ENCODE measurements around the gene POC1A. TPM values are rescaled to one million over a fixed set of nuclear protein-coding genes. Genes with fewer than 3 reads are reported as not detected.

The POC1A gene
- total and polyA plus RNA-seq, 9 of the 15 experiments (the other 6 are each of a cell fraction or from before 2014, with no cell fraction given): 7.2 to 17.5 (median 12.1) TPM

DNA sequence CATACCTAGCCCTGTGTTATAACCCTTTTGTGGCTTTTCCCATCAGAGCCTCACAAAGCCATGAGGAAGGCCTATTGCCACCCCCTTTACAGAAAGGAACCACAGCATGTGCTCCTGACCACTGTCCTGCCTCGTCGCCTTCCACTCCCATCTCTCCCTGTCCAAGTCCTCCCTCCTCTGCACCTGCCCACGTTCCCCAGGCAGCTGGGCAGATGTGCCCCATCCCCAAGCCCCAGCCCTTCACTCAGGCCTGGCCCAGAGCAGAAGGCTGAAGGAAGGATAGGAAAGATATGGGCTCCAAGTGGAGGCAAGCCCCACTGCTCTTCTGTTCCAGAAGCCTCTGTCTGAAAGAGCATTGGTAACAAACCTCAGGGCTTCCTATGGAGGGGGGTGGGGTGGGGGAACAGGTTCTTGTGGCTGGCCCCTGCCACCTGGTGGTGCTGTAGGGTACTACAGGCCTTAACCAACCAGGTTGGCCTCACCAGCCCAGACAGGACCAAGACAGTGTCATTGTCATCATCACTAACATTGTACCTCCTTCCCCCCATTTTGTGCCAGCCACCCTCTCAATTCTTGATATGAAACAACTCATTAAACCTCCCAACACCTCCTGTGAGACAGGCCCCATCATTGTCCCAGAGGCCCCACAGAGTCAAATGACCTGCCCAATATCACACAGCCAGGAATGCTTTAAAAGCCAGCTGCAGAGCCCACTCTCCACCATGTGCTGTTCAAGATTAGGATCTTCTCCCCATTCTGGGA is 10.0 kb downstream of the POC1A start:
- Histone ChIP-seq H3K4me3 (no peak overlapping the region), H3K9me1 (ENCODE audit: control insufficient read depth, insufficient read depth, low read length) (no peaks in the 10 kb centered on the region), H3K4me1 (replicated peaks in 1 of 2; ENCODE audit: control insufficient read depth in 2 of 2, insufficient read depth in 2 of 2, low read length in 2 of 2) (no peaks in the 10 kb centered on the region), H3K79me2 (ENCODE audit: control insufficient read depth, insufficient read depth, low read length) (no peaks in the 10 kb centered on the region), H3K9ac (ENCODE audit: insufficient read depth in 1 of 2, low read depth in 2 of 2, low read length in 2 of 2) (no peak overlapping the region), H2AFZ (ENCODE audit: low read depth, low read length) (no peak overlapping the region), H3K36me3 (ENCODE audit: control insufficient read depth, insufficient read depth, low read length) (peaks cover 62% of the 10 kb centered on the region; the same call in 1 of the 3 replicates), H4K20me1 (replicated peaks; ENCODE audit: control insufficient read depth, insufficient read depth, low read length) (no peaks in the 10 kb centered on the region), H3K9me3 (replicated peaks; ENCODE audit: control insufficient read depth, insufficient read depth, low read depth, low read length) (no peaks in the 10 kb centered on the region), H3K27ac (ENCODE audit: extremely low read depth, low read depth, low read length) (no peak overlapping the region), H3K27me3 (ENCODE audit: control insufficient read depth in 2 of 2, insufficient read depth in 2 of 2, low read length in 2 of 2) (no peaks in the 10 kb centered on the region), H3K4me2 (ENCODE audit: insufficient read depth, low read length) (no peak overlapping the region)
- in situ Hi-C loops (cut with MboI) (no loop called here), intact Hi-C loops (cut with micrococcal nuclease) (loop anchor here (1.0 to 5.0 kb wide), 3 partner anchors 91 to 202 kb away; partner anchors contain the start of genes PARP3 and RRP9)
- peak; percentile 80 to 86 (median 84) for DNase-seq (ENCODE audit: extremely low read depth in 1 of 4, low spot score in 3 of 4)
- FAIRE-seq: peak; percentile 90
- ATAC-seq: peak; percentile 98
- ChIA-PET CTCF (ENCODE audit: low intra/inter-chr PET ratio) (interaction anchor here (0.8 to 3.4 kb wide), 5 partner anchors 87 to 425 kb away, joined by 3 to 36 read pairs (median 3); partner anchors contain the start of genes DUSP7, PARP3 and RRP9), POLR2A (interaction anchor here (1.1 kb wide), 1 partner anchor 134 kb away, joined by 3 read pairs; no protein-coding TSS in a partner anchor)
- 17% methylated on average over 2 of the region's 3 CpGs for WGBS (ENCODE audit: insufficient coverage, low coverage, missing lambda C conversion rate)
- BruUV-seq (replicated peaks): no TSS peak
- TF ChIP-seq ZKSCAN1 (IDR thresholded peaks at IDR 0.05; ENCODE audit: low read depth, low read length): 0 out of 2 replicates have a peak, but pooled peaks have one; percentile 14
- TF ChIP-seq HMBOX1 (IDR thresholded peaks at IDR 0.05): 0 out of 2 replicates have a peak, but pooled peaks have one; percentile 24
- TF ChIP-seq MBD2 (IDR thresholded peaks at IDR 0.05; ENCODE audit: borderline replicate concordance, low read depth): no peak
- TF ChIP-seq FOXM1 (IDR thresholded peaks at IDR 0.05; ENCODE audit: low read depth): no peak
- no peak for TF ChIP-seq FOXM1 (CRISPR knock-in tag; IDR thresholded peaks at IDR 0.05; ENCODE audit: low read depth)
- TF ChIP-seq DEAF1 (CRISPR knock-in tag; IDR thresholded peaks at IDR 0.05): peak; percentile 70
- peak; percentile 47; the same call in 1 of the 2 replicates for TF ChIP-seq RB1 (IDR thresholded peaks at IDR 0.05; ENCODE audit: low read depth)
- no peak for TF ChIP-seq RBM22 (IDR thresholded peaks at IDR 0.05; ENCODE audit: low read depth, low read length, poor library complexity, severe bottlenecking)
- TF ChIP-seq, protein P1, sequence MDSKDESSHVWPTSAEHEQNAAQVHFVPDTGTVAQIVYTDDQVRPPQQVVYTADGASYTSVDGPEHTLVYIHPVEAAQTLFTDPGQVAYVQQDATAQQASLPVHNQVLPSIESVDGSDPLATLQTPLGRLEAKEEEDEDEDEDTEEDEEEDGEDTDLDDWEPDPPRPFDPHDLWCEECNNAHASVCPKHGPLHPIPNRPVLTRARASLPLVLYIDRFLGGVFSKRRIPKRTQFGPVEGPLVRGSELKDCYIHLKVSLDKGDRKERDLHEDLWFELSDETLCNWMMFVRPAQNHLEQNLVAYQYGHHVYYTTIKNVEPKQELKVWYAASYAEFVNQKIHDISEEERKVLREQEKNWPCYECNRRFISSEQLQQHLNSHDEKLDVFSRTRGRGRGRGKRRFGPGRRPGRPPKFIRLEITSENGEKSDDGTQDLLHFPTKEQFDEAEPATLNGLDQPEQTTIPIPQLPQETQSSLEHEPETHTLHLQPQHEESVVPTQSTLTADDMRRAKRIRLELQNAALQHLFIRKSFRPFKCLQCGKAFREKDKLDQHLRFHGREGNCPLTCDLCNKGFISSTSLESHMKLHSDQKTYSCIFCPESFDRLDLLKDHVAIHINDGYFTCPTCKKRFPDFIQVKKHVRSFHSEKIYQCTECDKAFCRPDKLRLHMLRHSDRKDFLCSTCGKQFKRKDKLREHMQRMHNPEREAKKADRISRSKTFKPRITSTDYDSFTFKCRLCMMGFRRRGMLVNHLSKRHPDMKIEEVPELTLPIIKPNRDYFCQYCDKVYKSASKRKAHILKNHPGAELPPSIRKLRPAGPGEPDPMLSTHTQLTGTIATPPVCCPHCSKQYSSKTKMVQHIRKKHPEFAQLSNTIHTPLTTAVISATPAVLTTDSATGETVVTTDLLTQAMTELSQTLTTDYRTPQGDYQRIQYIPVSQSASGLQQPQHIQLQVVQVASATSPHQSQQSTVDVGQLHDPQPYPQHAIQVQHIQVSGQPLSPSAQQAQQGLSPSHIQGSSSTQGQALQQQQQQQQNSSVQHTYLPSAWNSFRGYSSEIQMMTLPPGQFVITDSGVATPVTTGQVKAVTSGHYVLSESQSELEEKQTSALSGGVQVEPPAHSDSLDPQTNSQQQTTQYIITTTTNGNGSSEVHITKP (IDR thresholded peaks at IDR 0.05; ENCODE audit: partially characterized antibody): no peak
- TF ChIP-seq SMC3 (conservative IDR thresholded peaks at IDR 0.05; ENCODE audit: insufficient read depth, low read depth, low read length): peak; percentile 93

All from K562 (cell line).